Subcutaneous adipose tissue (tissue), 4 donors: ENCODE results near the gene UCMA. TPM values are rescaled to one million over a fixed set of nuclear protein-coding genes. Genes with fewer than 3 reads are reported as not detected.

ENCODE experiments used
- CTCF ChIP-seq: fragments of 450-650 bp; IDR thresholded peaks from one replicate; pipeline ENCODE4 v1.5.1; 2016; ENCODE audit warnings: low read depth, mild to moderate bottlenecking, control low read depth, antibody characterized with exemption, moderate library complexity
- total RNA-seq, 4 donors: library from RNA; depleted of rRNA; stranded (reverse); fragments of >200 nt; gene quantifications; one replicate each; pipeline ENCODE4 v1.1.0, GENCODE V29; 2016

UCMA gene
- total RNA-seq, 4 donors from 2014 or later, result not detected

DNA sequence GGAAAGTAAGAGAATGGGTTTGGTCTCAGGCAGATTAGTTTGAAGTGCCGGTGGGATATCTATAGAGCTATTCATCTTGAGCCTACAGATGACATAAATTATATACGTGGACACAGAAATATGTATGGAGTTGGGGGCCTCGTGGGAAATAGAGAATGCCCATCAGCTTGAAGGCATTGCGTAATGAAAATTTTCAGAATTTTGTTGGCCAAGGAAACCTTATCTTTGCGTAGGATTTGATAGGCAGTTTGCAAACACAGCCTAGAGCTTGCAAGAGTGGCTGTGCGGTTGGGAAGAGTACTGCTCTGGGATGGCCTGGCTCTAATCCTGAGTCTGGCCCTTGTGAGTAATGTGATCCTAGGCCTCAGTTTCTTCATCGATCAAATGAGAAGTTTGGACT is 40.5 kb downstream of the UCMA start:
- TF ChIP-seq CTCF, result no peak

DNA sequence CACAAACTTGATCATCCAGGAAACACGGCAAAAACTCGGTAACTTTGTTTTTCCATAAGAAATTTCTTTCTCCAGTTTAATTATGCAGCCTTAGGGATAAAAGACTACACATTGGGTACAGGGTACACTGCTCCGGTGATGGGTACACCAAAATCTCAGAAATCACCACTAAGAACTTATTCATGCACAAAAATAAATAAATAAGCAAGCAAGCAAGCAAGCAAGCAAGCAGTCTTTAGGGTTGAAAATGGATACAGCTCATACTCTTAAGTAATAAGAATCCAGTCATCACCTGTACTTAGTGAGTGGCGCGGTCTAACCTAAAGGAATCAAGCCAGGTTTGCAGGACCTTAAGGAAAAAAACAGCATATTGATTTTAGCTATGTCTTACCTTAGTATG is 42.8 kb downstream of the UCMA start:
- TF ChIP-seq CTCF, result no peak

DNA sequence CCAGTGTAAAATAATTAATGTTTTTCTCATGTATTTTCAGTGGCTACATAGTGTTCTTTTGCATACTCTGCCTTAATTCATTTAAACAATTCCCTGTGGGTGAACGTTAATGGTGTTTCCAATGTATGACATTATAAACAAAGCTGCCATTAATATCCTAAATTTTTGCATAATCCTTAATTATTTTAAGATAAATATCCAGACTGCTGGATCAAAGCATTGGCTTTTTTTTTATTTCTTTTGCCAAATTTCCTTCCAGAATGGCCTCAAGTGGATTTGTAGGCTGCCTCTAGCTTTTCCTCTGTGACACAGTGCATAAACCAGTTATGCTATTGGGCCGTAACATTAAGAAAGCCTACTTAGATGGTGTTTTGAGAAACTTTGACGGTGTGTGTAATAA is 43.4 kb downstream of the UCMA start:
- TF ChIP-seq CTCF, result no peak

DNA sequence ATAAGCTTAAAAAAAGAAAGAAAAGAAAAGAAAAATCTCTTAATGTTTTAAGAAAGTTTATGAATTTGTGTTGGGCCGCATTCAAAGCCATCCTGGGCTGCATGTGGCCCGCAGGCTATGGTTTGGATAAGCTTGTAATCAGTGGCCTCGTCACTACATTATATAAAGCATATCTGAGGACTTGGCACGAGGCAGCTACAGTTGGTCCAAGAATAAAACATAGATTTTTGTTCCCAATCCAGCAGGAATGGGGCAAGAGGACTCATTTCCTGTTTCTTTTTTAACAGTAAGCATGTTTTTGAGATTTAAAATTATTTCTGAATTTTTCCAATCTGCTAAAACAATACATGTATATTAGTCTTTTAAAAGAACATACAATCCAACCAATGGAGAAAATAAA is 44.2 kb downstream of the UCMA start:
- no peak for TF ChIP-seq CTCF

DNA sequence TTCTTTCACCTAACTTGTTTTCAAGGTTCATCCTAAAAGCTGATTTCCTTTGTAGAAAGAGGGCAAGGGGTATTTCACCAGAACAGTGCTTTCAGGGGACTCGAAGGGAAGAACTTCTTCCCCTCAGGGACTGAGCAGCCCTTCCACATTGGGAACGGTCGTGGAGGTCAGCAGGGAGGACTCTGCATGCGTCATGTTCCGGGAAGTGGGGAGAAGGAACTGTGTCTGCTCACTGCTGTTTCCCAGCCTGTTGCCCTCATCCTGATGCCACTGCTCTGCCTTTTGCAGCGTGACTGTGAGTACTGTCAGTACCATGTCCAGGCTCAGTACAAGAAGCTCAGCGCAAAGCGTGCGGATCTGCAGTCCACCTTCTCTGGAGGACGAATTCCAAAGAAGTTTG is 45.6 kb downstream of the UCMA start:
- TF ChIP-seq CTCF, result no peak

DNA sequence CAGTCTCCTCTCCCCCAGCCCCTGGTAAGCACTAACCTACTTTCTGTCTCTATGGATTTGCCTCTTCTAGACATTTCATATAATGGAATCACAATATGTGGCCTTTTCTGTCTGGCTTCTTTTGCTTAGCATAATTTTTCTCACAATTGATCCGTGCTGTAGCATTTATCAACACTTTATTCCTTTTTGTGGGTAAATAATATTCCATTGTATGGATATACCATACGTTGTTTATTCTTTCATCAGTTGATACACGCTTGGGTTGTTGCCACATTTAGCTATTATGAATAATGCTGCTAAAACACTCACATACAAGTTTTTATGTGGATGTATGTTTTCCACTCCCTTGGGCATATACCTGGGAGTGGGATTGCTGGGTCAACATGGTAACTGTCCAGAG is 47.0 kb downstream of the UCMA start:
- TF ChIP-seq CTCF, result no peak

DNA sequence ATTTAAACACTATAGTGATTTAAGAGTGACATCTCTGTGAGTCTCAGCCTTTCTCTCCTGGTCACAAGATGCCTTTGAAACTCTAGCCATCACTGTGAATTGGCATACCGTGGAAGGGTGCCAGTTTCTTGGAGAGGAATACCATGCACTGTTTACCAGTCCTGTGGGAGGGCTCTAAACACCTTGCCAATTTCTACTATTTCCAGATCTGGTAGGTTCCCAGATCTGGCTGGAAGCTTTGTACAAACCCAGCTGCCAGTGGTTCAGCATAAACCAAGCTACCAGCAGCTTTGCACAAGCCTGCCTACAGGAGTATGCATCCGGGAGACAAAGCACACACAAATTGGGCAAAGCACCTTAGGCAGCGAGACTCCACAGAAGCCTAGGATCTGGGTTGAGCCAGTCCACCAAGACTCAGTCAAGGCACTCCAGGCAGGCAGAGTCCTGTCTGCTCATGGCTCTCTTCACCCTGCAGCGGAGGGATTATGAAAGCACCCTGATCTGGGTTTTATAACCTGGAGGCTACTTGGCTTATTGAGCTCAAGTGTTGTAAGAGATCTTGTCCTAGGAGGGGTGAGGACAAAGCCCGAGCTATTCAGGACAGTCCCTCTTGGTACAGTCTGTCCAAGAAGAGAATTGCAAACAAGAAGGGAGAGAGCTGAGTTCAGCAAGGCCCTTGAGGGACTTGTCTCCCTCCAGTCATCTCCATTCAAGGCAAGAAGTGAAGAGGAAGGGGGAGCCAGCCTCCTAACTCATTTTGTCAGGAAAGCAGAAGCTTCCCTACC is 49.3 kb downstream of the UCMA start:
- TF ChIP-seq CTCF, result no peak
